Measurements from ENCODE around the gene TEK.

The TEK gene

DNA sequence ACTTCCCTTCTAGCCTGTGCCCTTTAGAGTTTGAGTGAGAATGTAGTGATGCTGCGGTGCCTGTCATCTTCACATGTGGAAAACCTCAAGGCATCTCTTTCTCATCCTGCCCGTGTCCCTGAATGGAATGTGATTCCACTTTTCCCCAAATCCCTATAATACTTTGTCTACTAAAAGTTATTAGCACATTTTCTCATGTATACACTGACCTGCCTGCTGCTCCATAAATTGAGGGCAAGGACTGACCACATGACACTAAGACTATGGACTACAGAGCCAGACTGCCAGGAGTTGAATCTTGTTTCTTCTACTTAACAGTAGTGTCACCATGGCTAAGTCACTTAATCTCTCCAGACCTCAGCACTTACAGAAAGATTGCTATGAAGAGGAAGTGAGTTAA is 93.0 kb downstream of the TEK start:
- Histone ChIP-seq H3K79me2 (ENCODE audit: low read length) (no peaks in the 10 kb centered on the region), H3K36me3 (replicated peaks; ENCODE audit: low read depth, low read length) (no peaks in the 10 kb centered on the region), H3K4me2 (ENCODE audit: low read length) (no peak overlapping the region), H3K9me3 (ENCODE audit: insufficient read depth, low read length) (no peaks in the 10 kb centered on the region), H3K27me3 (ENCODE audit: low read depth, low read length) (peaks cover 10% of the 10 kb centered on the region; the same call in 1 of the 2 replicates), H3K27ac (ENCODE audit: low read length) (no peak overlapping the region), H4K20me1 (ENCODE audit: insufficient read depth, low read length) (no peaks in the 10 kb centered on the region), H3K4me3 (ENCODE audit: low read length) (no peak overlapping the region), H2AFZ (ENCODE audit: low read depth, low read length) (no peak overlapping the region), H3K9ac (ENCODE audit: low read length) (no peak overlapping the region), H3K4me1 (ENCODE audit: low read length) (no peaks in the 10 kb centered on the region)
- no peak for TF ChIP-seq EZH2phosphoT487 (IDR thresholded peaks at IDR 0.05; ENCODE audit: low read depth)
- TF ChIP-seq, protein P1, sequence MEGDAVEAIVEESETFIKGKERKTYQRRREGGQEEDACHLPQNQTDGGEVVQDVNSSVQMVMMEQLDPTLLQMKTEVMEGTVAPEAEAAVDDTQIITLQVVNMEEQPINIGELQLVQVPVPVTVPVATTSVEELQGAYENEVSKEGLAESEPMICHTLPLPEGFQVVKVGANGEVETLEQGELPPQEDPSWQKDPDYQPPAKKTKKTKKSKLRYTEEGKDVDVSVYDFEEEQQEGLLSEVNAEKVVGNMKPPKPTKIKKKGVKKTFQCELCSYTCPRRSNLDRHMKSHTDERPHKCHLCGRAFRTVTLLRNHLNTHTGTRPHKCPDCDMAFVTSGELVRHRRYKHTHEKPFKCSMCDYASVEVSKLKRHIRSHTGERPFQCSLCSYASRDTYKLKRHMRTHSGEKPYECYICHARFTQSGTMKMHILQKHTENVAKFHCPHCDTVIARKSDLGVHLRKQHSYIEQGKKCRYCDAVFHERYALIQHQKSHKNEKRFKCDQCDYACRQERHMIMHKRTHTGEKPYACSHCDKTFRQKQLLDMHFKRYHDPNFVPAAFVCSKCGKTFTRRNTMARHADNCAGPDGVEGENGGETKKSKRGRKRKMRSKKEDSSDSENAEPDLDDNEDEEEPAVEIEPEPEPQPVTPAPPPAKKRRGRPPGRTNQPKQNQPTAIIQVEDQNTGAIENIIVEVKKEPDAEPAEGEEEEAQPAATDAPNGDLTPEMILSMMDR (IDR thresholded peaks at IDR 0.05; ENCODE audit: low read depth, low read length) = no peak

DNA sequence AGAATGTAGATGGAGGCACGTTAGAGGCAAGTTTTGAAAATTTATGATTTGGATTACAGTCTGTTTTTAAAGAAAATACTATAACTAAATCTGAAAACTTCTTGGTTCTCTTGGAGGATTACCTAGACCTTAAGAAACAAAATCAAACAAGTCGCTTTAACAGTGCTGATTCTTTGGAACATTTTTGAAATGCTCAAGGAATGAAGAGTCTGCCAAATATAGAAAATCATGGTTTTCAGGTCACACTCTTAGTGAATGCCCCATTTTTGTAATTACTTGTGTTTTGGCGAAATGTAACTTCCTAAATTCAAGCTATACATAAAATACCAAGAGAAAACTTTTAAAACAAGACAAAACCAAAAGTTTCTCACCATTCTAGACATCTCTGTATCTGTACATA is 94.8 kb downstream of the TEK start:
- H3K4me2 ChIP-seq (ENCODE audit: low read length) = no peak overlapping the region
- no peak overlapping the region for H2AFZ ChIP-seq (ENCODE audit: low read depth, low read length)
- H3K9ac ChIP-seq (ENCODE audit: low read length) = no peak overlapping the region
- no peak overlapping the region for H3K4me3 ChIP-seq (ENCODE audit: low read length)
- H4K20me1 ChIP-seq (ENCODE audit: insufficient read depth, low read length) = no peaks in the 10 kb centered on the region
- no peaks in the 10 kb centered on the region for H3K9me3 ChIP-seq (ENCODE audit: insufficient read depth, low read length)
- no peaks in the 10 kb centered on the region for H3K79me2 ChIP-seq (ENCODE audit: low read length)
- H3K4me1 ChIP-seq (ENCODE audit: low read length) = no peaks in the 10 kb centered on the region
- no peaks in the 10 kb centered on the region for H3K36me3 ChIP-seq (replicated peaks; ENCODE audit: low read depth, low read length)
- TF ChIP-seq EZH2phosphoT487 (IDR thresholded peaks at IDR 0.05; ENCODE audit: low read depth) = no peak
- TF ChIP-seq, protein P1 (IDR thresholded peaks at IDR 0.05; ENCODE audit: low read depth, low read length) = no peak
- H3K27me3 ChIP-seq (ENCODE audit: low read depth, low read length) = peaks cover 12% of the 10 kb centered on the region; the same call in 1 of the 2 replicates
- no peak overlapping the region for H3K27ac ChIP-seq (ENCODE audit: low read length)

DNA sequence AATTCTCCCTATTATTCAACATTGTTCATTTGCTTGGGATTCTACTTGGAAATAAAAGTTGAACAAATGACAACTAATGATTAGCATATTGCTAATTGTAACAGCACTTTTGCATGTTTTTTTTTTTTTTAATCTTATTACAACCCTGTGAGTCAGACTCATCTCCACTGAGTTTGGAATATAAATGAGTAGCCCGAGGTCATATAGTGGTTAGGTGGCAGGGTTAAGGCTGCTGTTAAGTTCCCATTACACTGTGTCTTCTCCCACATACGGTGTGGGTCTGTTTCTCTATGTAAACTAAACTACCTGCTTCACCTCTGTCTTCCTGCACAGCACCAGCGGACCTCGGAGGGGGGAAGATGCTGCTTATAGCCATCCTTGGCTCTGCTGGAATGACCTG is 95.6 kb downstream of the TEK start:
- H3K27ac ChIP-seq (ENCODE audit: low read length) = no peak overlapping the region
- H3K9ac ChIP-seq (ENCODE audit: low read length) = no peak overlapping the region
- TF ChIP-seq EZH2phosphoT487 (IDR thresholded peaks at IDR 0.05; ENCODE audit: low read depth) = no peak
- TF ChIP-seq, protein P1 (IDR thresholded peaks at IDR 0.05; ENCODE audit: low read depth, low read length) = no peak
- H2AFZ ChIP-seq (ENCODE audit: low read depth, low read length) = no peak overlapping the region
- no peaks in the 10 kb centered on the region for H3K79me2 ChIP-seq (ENCODE audit: low read length)
- no peaks in the 10 kb centered on the region for H3K36me3 ChIP-seq (replicated peaks; ENCODE audit: low read depth, low read length)
- H3K4me3 ChIP-seq (ENCODE audit: low read length) = no peak overlapping the region
- no peaks in the 10 kb centered on the region for H3K4me1 ChIP-seq (ENCODE audit: low read length)
- no peaks in the 10 kb centered on the region for H3K9me3 ChIP-seq (ENCODE audit: insufficient read depth, low read length)
- no peaks in the 10 kb centered on the region for H4K20me1 ChIP-seq (ENCODE audit: insufficient read depth, low read length)
- H3K4me2 ChIP-seq (ENCODE audit: low read length) = no peak overlapping the region
- peaks cover 12% of the 10 kb centered on the region; the same call in 1 of the 2 replicates for H3K27me3 ChIP-seq (ENCODE audit: low read depth, low read length)

DNA sequence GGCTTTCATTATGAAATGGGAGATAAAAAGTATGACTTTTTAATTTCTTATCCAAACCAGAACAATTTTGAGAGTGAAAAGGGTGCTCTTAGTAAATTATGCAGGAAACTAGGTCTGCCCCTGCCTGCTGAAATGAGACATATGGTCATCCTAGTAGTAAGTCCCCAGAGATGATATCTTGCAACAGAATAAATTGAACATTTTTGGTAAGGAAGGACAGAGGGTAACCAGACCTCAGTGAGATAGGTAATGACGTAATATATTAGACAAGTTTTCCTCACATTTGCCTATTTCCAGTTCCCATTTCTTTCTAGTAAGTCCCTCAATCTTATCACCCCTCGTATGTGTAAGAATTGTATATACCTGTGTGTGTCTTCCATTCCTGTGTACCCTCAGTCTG is 96.2 kb downstream of the TEK start:
- Histone ChIP-seq H3K4me1 (ENCODE audit: low read length) (no peaks in the 10 kb centered on the region), H2AFZ (ENCODE audit: low read depth, low read length) (no peak overlapping the region), H3K9me3 (ENCODE audit: insufficient read depth, low read length) (no peaks in the 10 kb centered on the region), H3K27ac (ENCODE audit: low read length) (no peak overlapping the region), H3K36me3 (replicated peaks; ENCODE audit: low read depth, low read length) (no peaks in the 10 kb centered on the region), H3K9ac (ENCODE audit: low read length) (no peak overlapping the region), H4K20me1 (ENCODE audit: insufficient read depth, low read length) (no peaks in the 10 kb centered on the region), H3K27me3 (ENCODE audit: low read depth, low read length) (peaks cover 12% of the 10 kb centered on the region; the same call in 1 of the 2 replicates), H3K4me2 (ENCODE audit: low read length) (no peak overlapping the region), H3K4me3 (ENCODE audit: low read length) (no peak overlapping the region), H3K79me2 (ENCODE audit: low read length) (no peaks in the 10 kb centered on the region)
- no peak for TF ChIP-seq EZH2phosphoT487 (IDR thresholded peaks at IDR 0.05; ENCODE audit: low read depth)
- TF ChIP-seq, protein P1 (IDR thresholded peaks at IDR 0.05; ENCODE audit: low read depth, low read length) = no peak

Measured in OCI-LY3 (cell line).